ENCODE measurements around the gene IRF4.

IRF4 gene

GRCh38 chr6:396126-396520 is 4.6 kb downstream of the IRF4 start:
- no peak for TF ChIP-seq CTCF (conservative IDR thresholded peaks at IDR 0.05)
- H3K27ac ChIP-seq: no peak overlapping the region

- no peak overlapping the region for H3K27ac ChIP-seq
- no peak for TF ChIP-seq CTCF (conservative IDR thresholded peaks at IDR 0.05)
Observed at GRCh38 chr6:397056-397455, 5.5 kb downstream of the IRF4 start.

GRCh38 chr6:397604-398003 is 6.1 kb downstream of the IRF4 start:
- H3K27ac ChIP-seq: no peak overlapping the region
- TF ChIP-seq CTCF (conservative IDR thresholded peaks at IDR 0.05): no peak

GRCh38 chr6:398065-398464 is 6.5 kb downstream of the IRF4 start:
- TF ChIP-seq CTCF (conservative IDR thresholded peaks at IDR 0.05): no peak
- H3K27ac ChIP-seq: no peak overlapping the region

- no peak overlapping the region for H3K27ac ChIP-seq
- no peak for TF ChIP-seq CTCF (conservative IDR thresholded peaks at IDR 0.05)
Observed at GRCh38 chr6:398558-399078, 7.1 kb downstream of the IRF4 start.

- no peak overlapping the region for H3K27ac ChIP-seq
- no peak for TF ChIP-seq CTCF (conservative IDR thresholded peaks at IDR 0.05)
Observed at GRCh38 chr6:399785-400534, 8.4 kb downstream of the IRF4 start.

GRCh38 chr6:400815-401214 is 9.3 kb downstream of the IRF4 start:
- no peak overlapping the region for H3K27ac ChIP-seq
- TF ChIP-seq CTCF (conservative IDR thresholded peaks at IDR 0.05): no peak
